ENCODE data around the gene SH3PXD2A. TPM values are rescaled to one million over a fixed set of nuclear protein-coding genes. Genes with fewer than 3 reads are reported as not detected.

The SH3PXD2A gene
- total RNA-seq, 2 experiments from 2014 or later: 6.9 to 7.0 TPM

DNA sequence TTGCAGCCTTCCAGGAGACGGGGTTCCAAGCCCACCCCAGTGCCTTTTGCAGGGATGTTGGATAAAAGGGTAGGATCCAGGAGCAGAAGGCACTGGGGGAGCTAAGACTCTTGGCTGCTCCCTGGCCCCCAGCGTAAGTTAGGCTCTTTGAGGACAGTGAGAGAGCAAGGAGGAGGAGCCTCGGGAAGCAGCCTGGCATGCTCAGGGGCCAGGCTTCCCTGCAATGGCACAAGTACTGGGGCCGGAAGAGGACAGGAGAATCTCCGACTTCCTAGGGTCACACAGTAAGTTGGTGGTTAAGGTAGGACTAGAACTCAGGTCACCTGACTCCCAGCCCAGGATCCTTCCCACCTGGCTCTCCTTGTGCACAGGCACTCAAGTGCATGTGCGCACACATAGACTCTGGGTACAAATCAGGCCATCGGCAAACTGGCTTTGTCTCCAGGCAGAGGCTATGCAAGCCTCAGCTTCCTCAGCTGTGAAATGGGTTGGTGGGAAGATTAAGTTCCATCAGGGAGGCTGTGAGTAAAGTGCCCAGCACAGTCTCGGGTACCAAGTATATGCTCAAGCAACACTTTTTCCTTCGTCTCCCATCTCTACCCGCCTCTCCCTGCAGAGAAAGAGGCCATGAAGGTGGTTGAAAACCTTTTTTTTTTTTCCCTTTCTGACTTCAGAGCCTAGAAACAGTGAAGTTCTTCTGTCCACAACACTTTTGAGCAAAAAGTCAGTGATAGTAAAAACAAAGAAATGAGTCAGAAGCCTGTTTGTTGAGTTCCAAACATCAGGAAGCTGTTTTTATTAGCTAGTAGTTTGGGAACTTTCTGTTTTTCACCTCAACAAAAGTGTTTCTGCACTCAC lies 282.8 kb downstream of the SH3PXD2A start:
- H3K27me3 Mint-ChIP-seq: no peaks in the 10 kb centered on the region
- DNase-seq (no peak), ATAC-seq (ENCODE audit: poor library complexity) (no peak)
- no peaks in the 10 kb centered on the region for H3K4me1 Mint-ChIP-seq (ENCODE audit: low read depth)
- POLR2A ChIA-PET: no interaction called here
- CTCF ChIA-PET: no interaction called here
- Histone ChIP-seq H3K27me3 (ENCODE audit: control insufficient read depth in 1 of 2, insufficient read depth in 2 of 2, low read length in 2 of 2) (peaks cover 0 to 2% of the 10 kb centered on the region in 2 experiments), H3K27ac (ENCODE audit: low read depth in 1 of 2, low read length in 2 of 2) (no peak overlapping the region), H3K4me1 (ENCODE audit: insufficient read depth, low read length) (no peaks in the 10 kb centered on the region), H3K4me3 (ENCODE audit: low read length) (no peak overlapping the region), H3K9me3 (ENCODE audit: control insufficient read depth in 1 of 2, insufficient read depth in 1 of 2, low read length in 2 of 2) (no peaks in the 10 kb centered on the region), H3K36me3 (ENCODE audit: insufficient read depth, low read length) (no peaks in the 10 kb centered on the region)
- H3K4me3 Mint-ChIP-seq: no peak overlapping the region
- no peak overlapping the region for H3K27ac Mint-ChIP-seq
- H3K9me3 Mint-ChIP-seq: no peaks in the 10 kb centered on the region
- no peaks in the 10 kb centered on the region for H3K36me3 Mint-ChIP-seq (ENCODE audit: low read depth)
- TF ChIP-seq, protein P1, sequence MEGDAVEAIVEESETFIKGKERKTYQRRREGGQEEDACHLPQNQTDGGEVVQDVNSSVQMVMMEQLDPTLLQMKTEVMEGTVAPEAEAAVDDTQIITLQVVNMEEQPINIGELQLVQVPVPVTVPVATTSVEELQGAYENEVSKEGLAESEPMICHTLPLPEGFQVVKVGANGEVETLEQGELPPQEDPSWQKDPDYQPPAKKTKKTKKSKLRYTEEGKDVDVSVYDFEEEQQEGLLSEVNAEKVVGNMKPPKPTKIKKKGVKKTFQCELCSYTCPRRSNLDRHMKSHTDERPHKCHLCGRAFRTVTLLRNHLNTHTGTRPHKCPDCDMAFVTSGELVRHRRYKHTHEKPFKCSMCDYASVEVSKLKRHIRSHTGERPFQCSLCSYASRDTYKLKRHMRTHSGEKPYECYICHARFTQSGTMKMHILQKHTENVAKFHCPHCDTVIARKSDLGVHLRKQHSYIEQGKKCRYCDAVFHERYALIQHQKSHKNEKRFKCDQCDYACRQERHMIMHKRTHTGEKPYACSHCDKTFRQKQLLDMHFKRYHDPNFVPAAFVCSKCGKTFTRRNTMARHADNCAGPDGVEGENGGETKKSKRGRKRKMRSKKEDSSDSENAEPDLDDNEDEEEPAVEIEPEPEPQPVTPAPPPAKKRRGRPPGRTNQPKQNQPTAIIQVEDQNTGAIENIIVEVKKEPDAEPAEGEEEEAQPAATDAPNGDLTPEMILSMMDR (IDR thresholded peaks at IDR 0.05): no peak
- intact Hi-C loops (cut with DNase I, micrococcal nuclease): no loop called here

DNA sequence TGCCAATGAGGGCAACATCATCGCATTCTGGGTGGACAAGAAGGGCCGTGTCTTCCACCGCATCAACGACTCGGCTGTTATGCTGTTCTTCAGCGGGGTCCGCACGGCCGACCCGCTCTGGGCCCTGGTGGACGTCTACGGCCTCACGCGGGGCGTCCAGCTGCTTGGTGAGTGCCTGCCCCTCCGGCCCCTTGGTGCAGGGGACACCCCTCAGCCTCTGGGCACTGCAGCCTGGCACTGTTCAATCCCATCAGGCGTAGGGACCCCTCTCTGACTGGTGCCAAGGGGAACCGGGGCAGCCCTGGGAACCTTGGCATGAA lies 283.8 kb downstream of the SH3PXD2A start:
- Histone ChIP-seq H3K4me1 (ENCODE audit: insufficient read depth, low read length) (no peaks in the 10 kb centered on the region), H3K27me3 (ENCODE audit: control insufficient read depth in 1 of 2, insufficient read depth in 2 of 2, low read length in 2 of 2) (peaks cover 0 to 2% of the 10 kb centered on the region in 2 experiments), H3K4me3 (ENCODE audit: low read length) (no peak overlapping the region), H3K9me3 (ENCODE audit: control insufficient read depth in 1 of 2, insufficient read depth in 1 of 2, low read length in 2 of 2) (no peaks in the 10 kb centered on the region), H3K36me3 (ENCODE audit: insufficient read depth, low read length) (no peaks in the 10 kb centered on the region), H3K27ac (ENCODE audit: low read depth in 1 of 2, low read length in 2 of 2) (no peak overlapping the region)
- no peaks in the 10 kb centered on the region for H3K4me1 Mint-ChIP-seq (ENCODE audit: low read depth)
- ChIA-PET CTCF (no interaction called here), POLR2A (no interaction called here)
- no peaks in the 10 kb centered on the region for H3K9me3 Mint-ChIP-seq
- TF ChIP-seq, protein P1 (IDR thresholded peaks at IDR 0.05): no peak
- intact Hi-C loops (cut with DNase I, micrococcal nuclease): no loop called here
- DNase-seq (no peak), ATAC-seq (ENCODE audit: poor library complexity) (no peak)
- H3K27ac Mint-ChIP-seq: no peak overlapping the region
- no peaks in the 10 kb centered on the region for H3K36me3 Mint-ChIP-seq (ENCODE audit: low read depth)
- no peaks in the 10 kb centered on the region for H3K27me3 Mint-ChIP-seq
- no peak overlapping the region for H3K4me3 Mint-ChIP-seq

DNA sequence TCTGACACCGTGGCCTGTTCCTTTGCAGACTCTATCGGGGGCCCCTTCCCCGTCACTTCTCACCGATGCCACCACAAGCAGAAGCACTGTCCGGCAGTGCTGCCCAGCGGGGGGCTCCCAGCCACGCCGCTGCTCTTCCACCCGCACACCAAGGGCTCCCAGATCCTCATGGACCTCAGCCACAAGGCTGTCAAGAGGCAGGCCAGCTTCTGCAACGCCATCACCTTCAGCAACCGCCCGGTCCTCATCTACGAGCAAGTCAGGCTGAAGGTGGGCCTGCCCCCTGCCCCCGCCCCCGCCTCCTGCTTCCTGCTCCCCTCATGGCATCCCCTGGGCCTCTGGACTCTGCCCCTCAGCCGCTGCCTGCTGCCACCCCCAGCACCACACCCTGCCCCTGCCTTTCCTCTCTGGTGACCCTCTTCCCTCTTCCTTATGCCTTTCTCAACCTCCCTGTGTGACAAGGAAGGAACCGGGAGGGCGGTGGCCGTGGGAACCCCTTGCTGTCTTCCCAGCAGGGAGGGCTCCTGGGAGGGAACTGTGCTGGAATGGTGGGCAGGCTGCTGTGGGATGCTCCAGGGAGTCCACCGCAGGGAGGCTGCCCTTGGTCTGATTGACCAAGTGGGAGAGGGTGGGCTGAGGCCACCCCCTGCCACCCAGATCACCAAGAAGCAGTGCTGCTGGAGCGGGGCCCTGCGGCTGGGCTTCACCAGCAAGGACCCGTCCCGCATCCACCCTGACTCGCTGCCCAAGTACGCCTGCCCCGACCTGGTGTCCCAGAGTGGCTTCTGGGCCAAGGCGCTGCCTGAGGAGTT lies 284.3 kb downstream of the SH3PXD2A start:
- H3K27me3 ChIP-seq (ENCODE audit: control insufficient read depth in 1 of 2, insufficient read depth in 2 of 2, low read length in 2 of 2): peaks cover 0 to 2% of the 10 kb centered on the region in 2 experiments
- no peak overlapping the region for H3K27ac ChIP-seq (ENCODE audit: low read depth in 1 of 2, low read length in 2 of 2)
- no peak overlapping the region for H3K27ac Mint-ChIP-seq
- no peak for ATAC-seq (ENCODE audit: poor library complexity)
- no peak for DNase-seq
- no peaks in the 10 kb centered on the region for H3K36me3 ChIP-seq (ENCODE audit: insufficient read depth, low read length)
- CTCF ChIA-PET: no interaction called here
- H3K4me3 Mint-ChIP-seq: no peak overlapping the region
- intact Hi-C loops (cut with DNase I, micrococcal nuclease): no loop called here
- POLR2A ChIA-PET: no interaction called here
- no peak overlapping the region for H3K4me3 ChIP-seq (ENCODE audit: low read length)
- H3K4me1 ChIP-seq (ENCODE audit: insufficient read depth, low read length): no peaks in the 10 kb centered on the region
- H3K36me3 Mint-ChIP-seq (ENCODE audit: low read depth): no peaks in the 10 kb centered on the region
- H3K27me3 Mint-ChIP-seq: no peaks in the 10 kb centered on the region
- no peaks in the 10 kb centered on the region for H3K9me3 ChIP-seq (ENCODE audit: control insufficient read depth in 1 of 2, insufficient read depth in 1 of 2, low read length in 2 of 2)
- TF ChIP-seq, protein P1 (IDR thresholded peaks at IDR 0.05): no peak
- no peaks in the 10 kb centered on the region for H3K9me3 Mint-ChIP-seq
- no peaks in the 10 kb centered on the region for H3K4me1 Mint-ChIP-seq (ENCODE audit: low read depth)
